22Rv1 (cell line): Measurements from ENCODE around the gene MACROH2A1.

Source experiments
- ZFX ChIP-seq: fragments of 450-650 bp; IDR thresholded peaks from 2 replicates; pipeline ENCODE4 v1.6.1; 2017; ENCODE audit warnings: antibody characterized with exemption, borderline replicate concordance
- TF ChIP-seq, protein P1 (sequence below): fragments of 450-650 bp; IDR thresholded peaks from 2 replicates; pipeline ENCODE4 v1.5.1; 2017; ENCODE audit warnings: mild to moderate bottlenecking

DNA sequence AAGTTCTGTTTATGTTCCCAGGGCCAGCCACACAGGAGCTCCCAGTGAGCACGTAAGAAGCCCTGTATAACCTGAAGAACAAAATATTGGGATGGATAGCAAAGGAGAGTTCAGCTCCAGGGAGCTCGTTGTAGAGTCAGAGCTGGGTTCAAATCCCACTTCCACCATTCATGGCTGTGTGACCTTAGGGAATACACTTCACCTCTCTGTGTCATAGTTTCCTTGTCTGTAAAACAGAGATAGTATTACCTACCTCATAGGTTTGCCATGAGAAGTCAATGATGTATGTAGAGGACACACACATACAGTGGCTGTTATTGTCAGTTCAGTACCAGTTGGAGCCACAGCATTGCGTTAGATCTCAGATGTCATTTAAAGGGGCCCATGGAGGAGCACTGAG is 67.4 kb downstream of the MACROH2A1 start:
- TF ChIP-seq, protein P1, sequence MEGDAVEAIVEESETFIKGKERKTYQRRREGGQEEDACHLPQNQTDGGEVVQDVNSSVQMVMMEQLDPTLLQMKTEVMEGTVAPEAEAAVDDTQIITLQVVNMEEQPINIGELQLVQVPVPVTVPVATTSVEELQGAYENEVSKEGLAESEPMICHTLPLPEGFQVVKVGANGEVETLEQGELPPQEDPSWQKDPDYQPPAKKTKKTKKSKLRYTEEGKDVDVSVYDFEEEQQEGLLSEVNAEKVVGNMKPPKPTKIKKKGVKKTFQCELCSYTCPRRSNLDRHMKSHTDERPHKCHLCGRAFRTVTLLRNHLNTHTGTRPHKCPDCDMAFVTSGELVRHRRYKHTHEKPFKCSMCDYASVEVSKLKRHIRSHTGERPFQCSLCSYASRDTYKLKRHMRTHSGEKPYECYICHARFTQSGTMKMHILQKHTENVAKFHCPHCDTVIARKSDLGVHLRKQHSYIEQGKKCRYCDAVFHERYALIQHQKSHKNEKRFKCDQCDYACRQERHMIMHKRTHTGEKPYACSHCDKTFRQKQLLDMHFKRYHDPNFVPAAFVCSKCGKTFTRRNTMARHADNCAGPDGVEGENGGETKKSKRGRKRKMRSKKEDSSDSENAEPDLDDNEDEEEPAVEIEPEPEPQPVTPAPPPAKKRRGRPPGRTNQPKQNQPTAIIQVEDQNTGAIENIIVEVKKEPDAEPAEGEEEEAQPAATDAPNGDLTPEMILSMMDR: no peak
- no peak for TF ChIP-seq ZFX
